SK-N-SH (cell line): ENCODE measurements around the gene PTPRK. TPM values are rescaled to one million over a fixed set of nuclear protein-coding genes. Genes with fewer than 3 reads are reported as not detected.

Experiments used
- CTCF ChIA-PET: fragments of 300-600, 350-600 bp; formaldehyde crosslinking; extraction: SDS; loops from one replicate; lab custom pipeline; 2021; lab: Yijun Ruan, JAX
- POLR2A ChIA-PET: fragments of 350-600 bp; sonication (Branson Sonifier 250); formaldehyde crosslinking; extraction: SDS; loops from one replicate; lab custom pipeline; 2020; ENCODE audit warnings: antibody characterized with exemption, inconsistent platforms; lab: Yijun Ruan, JAX
- DNase-seq: peaks from one replicate; pipeline ENCODE4 v3.0.0; 2012
- H2AFZ ChIP-seq: fragments of 200-600 bp; sonication (generic); 2 replicates; pipeline ENCODE4 v1.8.1; 2016; ENCODE audit warnings: antibody characterized with exemption, mild to moderate bottlenecking, low read depth
- H3F3A ChIP-seq: fragments of 200-600 bp; sonication (generic); replicated peaks from 2 replicates; pipeline ENCODE3; 2016; ENCODE audit warnings: antibody characterized with exemption, mild to moderate bottlenecking; ENCODE audit not compliant: insufficient read depth
- H3K27ac ChIP-seq, 2 experiments: fragments of 200-500 bp in 1 of 2; fragments of 200-600 bp in 1 of 2; sonication (Bioruptor generic) in 1 of 2; sonication (generic), shearing (Covaris generic) in 1 of 2; 2 replicates each; pipeline versions ENCODE4 v1.5.1 to v1.6.1; 2014 to 2016; ENCODE audit warnings: low read depth in 2 of 2, inconsistent platforms in 1 of 2, low read length in 1 of 2, mild to moderate bottlenecking in 1 of 2, mixed read lengths in 1 of 2
- H3K27me3 ChIP-seq: fragments of 200-600 bp; sonication (generic), shearing (Covaris generic); 2 replicates; pipeline ENCODE4 v1.6.1; 2016; ENCODE audit warnings: mixed run types; ENCODE audit not compliant: insufficient read depth
- H3K36me3 ChIP-seq, 2 experiments: fragments of 200-500 bp in 1 of 2; fragments of 200-600 bp in 1 of 2; sonication (Bioruptor generic) in 1 of 2; sonication (generic) in 1 of 2; replicated peaks in 1 of 2; 2 replicates each; pipeline versions ENCODE3 to v1.5.1; 2014 to 2016; ENCODE audit warnings: low read length in 1 of 2, mild to moderate bottlenecking in 1 of 2; ENCODE audit not compliant: insufficient read depth in 2 of 2, control insufficient read depth in 1 of 2
- H3K4me1 ChIP-seq, 2 experiments: fragments of 200-500 bp in 1 of 2; fragments of 200-600 bp in 1 of 2; sonication (Bioruptor generic) in 1 of 2; sonication (generic), shearing (Covaris generic) in 1 of 2; 2 replicates each; pipeline versions ENCODE4 v1.5.1 to v1.6.1; 2014 to 2016; ENCODE audit warnings: low read depth in 1 of 2, low read length in 1 of 2, mixed run types in 1 of 2; ENCODE audit not compliant: insufficient read depth in 2 of 2, control insufficient read depth in 1 of 2
- H3K4me2 ChIP-seq: fragments of 200-600 bp; sonication (generic), shearing (Covaris generic); 2 replicates; pipeline ENCODE4 v1.6.1; 2017; ENCODE audit warnings: mixed run types
- H3K4me3 ChIP-seq, 2 experiments: fragments of 200-500 bp in 1 of 2; fragments of 200-600 bp in 1 of 2; sonication (Bioruptor generic) in 1 of 2; sonication (generic), shearing (Covaris generic) in 1 of 2; 2 replicates each; pipeline versions ENCODE4 v1.5.1 to v1.8.1; 2014 to 2016; ENCODE audit warnings: low read depth in 2 of 2, inconsistent platforms in 1 of 2, low read length in 1 of 2, mild to moderate bottlenecking in 1 of 2, mixed read lengths in 1 of 2, moderate library complexity in 1 of 2
- H3K79me2 ChIP-seq: fragments of 200-600 bp; sonication (generic); 2 replicates; pipeline ENCODE4 v1.8.1; 2017; ENCODE audit warnings: mild to moderate bottlenecking; ENCODE audit not compliant: insufficient read depth
- H3K9ac ChIP-seq: fragments of 200-600 bp; sonication (generic); 2 replicates; pipeline ENCODE4 v1.6.1; 2017; ENCODE audit warnings: mixed run types
- H3K9me2 ChIP-seq: fragments of 200-600 bp; sonication (generic); 2 replicates; pipeline ENCODE4 v1.6.1; 2017; ENCODE audit warnings: mixed run types
- H3K9me3 ChIP-seq: fragments of 200-600 bp; sonication (generic); 2 replicates; pipeline ENCODE4 v1.6.1; 2017; ENCODE audit warnings: mixed run types, mild to moderate bottlenecking, moderate library complexity
- H4K20me1 ChIP-seq: fragments of 200-600 bp; sonication (generic); 2 replicates; pipeline ENCODE4 v1.6.1; 2017; ENCODE audit warnings: mild to moderate bottlenecking, mixed run types; ENCODE audit not compliant: insufficient read depth
- CHD2 ChIP-seq: fragments of 150-350 bp; IDR thresholded peaks from 2 replicates; pipeline ENCODE4 v1.6.1; 2018; ENCODE audit warnings: low read length; ENCODE audit not compliant: partially characterized antibody
- ELF1 ChIP-seq: IDR thresholded peaks from 2 replicates; pipeline ENCODE4 v1.4.0; 2012
- EP300 ChIP-seq, 2 experiments: IDR thresholded peaks; 2 replicates each; pipeline versions ENCODE4 v1.4.0 to v1.6.1; 2012; ENCODE audit warnings: borderline replicate concordance in 1 of 2, low read depth in 1 of 2, low read length in 1 of 2
- EZH2phosphoT487 ChIP-seq: fragments of 200-600 bp; sonication (generic); IDR thresholded peaks from 2 replicates; pipeline ENCODE4 v1.6.1; 2017; ENCODE audit warnings: low read depth, mixed run types, mild to moderate bottlenecking, antibody characterized with exemption, moderate library complexity, borderline replicate concordance
- FOXJ3 ChIP-seq: sonication (generic); formaldehyde crosslinking; IDR thresholded peaks from 2 replicates; pipeline ENCODE4 v1.5.1; 2020; ENCODE audit warnings: mild to moderate bottlenecking, missing genetic modification reagents
- GABPA ChIP-seq: IDR thresholded peaks from 2 replicates; pipeline ENCODE4 v1.4.0; 2012; ENCODE audit warnings: low read depth, mild to moderate bottlenecking
- GATA2 ChIP-seq: sonication (generic); formaldehyde crosslinking; IDR thresholded peaks from 2 replicates; pipeline ENCODE4 v1.5.0; 2020; ENCODE audit warnings: mild to moderate bottlenecking, missing genetic modification reagents
- MEF2A ChIP-seq: IDR thresholded peaks from 2 replicates; pipeline ENCODE4 v1.4.0; 2012; ENCODE audit warnings: low read depth, borderline replicate concordance
- NFIC ChIP-seq: IDR thresholded peaks from 2 replicates; pipeline ENCODE4 v1.4.0; 2012; ENCODE audit warnings: borderline replicate concordance
- POLR2AphosphoS5 ChIP-seq: IDR thresholded peaks from 2 replicates; pipeline ENCODE4 v1.6.1; 2012; ENCODE audit warnings: low read depth, low read length
- SIN3A ChIP-seq: IDR thresholded peaks from 2 replicates; pipeline ENCODE4 v1.6.1; 2012; ENCODE audit warnings: low read depth, mild to moderate bottlenecking, low read length, moderate library complexity, borderline replicate concordance
- SMC3 ChIP-seq: IDR thresholded peaks from 2 replicates; pipeline ENCODE4 v1.6.1; 2012; ENCODE audit warnings: low read depth, low read length, improper control_type of control experiment
- TAF1 ChIP-seq: IDR thresholded peaks from 2 replicates; pipeline ENCODE4 v1.6.1; 2012; ENCODE audit warnings: low read depth, mild to moderate bottlenecking, low read length, moderate library complexity, borderline replicate concordance
- USF2 ChIP-seq: fragments of 150-350 bp; IDR thresholded peaks from 2 replicates; pipeline ENCODE4 v1.6.1; 2017; ENCODE audit warnings: antibody characterized with exemption, low read length, low read depth, borderline replicate concordance
- WGBS: methylation state at CpG from one replicate; pipeline ENCODE4 v1.1.6; 2017; ENCODE audit warnings: low lambda C conversion rate; 5-methylcytosine and 5-hydroxymethylcytosine counted together
- polyA plus RNA-seq, 3 experiments: library from polyadenylated mRNA; depleted of rRNA; stranded (reverse); fragments of >200 nt; gene quantifications; 2 replicates each; pipeline ENCODE4 v1.2.3, GENCODE V29; 2012
- TF ChIP-seq, protein P1 (sequence below): fragments of 200-600 bp; sonication (generic); IDR thresholded peaks from 2 replicates; pipeline ENCODE4 v1.6.1; 2017; ENCODE audit warnings: antibody characterized with exemption, mild to moderate bottlenecking, moderate library complexity
- TF ChIP-seq, protein P2 (sequence below): IDR thresholded peaks from 2 replicates; pipeline ENCODE4 v1.6.1; 2012; ENCODE audit warnings: mild to moderate bottlenecking, low read depth, low read length, moderate library complexity

PTPRK gene
- polyA plus RNA-seq, 1 of the 3 experiments (the other 2 are of a cell fraction), result 9.5 TPM

DNA sequence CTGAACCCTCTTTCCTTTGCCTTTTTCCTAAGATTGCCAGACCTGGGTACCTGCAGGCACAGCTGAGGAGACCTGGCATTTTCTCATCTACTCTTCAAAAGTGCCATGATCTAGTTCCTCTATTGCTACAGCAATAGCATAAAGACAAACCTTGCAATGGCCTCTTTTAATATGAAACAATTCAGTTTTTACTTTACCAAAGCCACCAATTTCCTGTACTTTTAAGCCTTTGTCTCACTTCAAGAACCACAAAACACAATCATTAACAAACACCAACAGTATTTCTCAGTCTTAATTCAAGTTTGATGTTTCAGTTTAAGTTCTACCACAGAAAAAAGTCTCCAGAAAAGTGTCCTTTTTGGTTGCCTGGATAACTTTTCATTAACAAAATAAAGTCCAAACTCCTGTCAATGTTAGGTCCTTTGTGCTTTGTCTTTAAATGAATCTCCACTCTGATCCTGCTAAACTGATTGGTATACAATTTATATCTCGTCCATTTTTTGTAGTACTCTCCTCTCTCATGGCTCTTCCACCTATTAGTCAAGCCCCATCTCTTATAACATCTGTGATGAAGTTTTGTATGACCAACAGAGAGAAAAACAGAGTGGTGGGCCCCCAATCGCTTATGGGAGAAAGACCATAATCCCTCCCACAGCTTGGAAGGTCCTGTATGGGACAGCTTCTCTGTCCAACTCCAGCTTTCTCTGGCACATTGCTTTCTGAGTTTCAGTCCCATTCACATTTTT is 569.1 kb downstream of the PTPRK start:
- H3K4me2 ChIP-seq, result no peak overlapping the region
- TF ChIP-seq SIN3A, result no peak
- TF ChIP-seq POLR2AphosphoS5, result no peak
- TF ChIP-seq MEF2A, result no peak
- TF ChIP-seq USF2, result no peak
- TF ChIP-seq, protein P1, sequence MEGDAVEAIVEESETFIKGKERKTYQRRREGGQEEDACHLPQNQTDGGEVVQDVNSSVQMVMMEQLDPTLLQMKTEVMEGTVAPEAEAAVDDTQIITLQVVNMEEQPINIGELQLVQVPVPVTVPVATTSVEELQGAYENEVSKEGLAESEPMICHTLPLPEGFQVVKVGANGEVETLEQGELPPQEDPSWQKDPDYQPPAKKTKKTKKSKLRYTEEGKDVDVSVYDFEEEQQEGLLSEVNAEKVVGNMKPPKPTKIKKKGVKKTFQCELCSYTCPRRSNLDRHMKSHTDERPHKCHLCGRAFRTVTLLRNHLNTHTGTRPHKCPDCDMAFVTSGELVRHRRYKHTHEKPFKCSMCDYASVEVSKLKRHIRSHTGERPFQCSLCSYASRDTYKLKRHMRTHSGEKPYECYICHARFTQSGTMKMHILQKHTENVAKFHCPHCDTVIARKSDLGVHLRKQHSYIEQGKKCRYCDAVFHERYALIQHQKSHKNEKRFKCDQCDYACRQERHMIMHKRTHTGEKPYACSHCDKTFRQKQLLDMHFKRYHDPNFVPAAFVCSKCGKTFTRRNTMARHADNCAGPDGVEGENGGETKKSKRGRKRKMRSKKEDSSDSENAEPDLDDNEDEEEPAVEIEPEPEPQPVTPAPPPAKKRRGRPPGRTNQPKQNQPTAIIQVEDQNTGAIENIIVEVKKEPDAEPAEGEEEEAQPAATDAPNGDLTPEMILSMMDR, result no peak
- TF ChIP-seq EP300 (IDR thresholded peaks at IDR 0.05; ENCODE audit: borderline replicate concordance in 1 of 2, low read depth in 1 of 2, low read length in 1 of 2), result no peak
- TF ChIP-seq ELF1, result no peak
- no peak for TF ChIP-seq SMC3
- no peak for TF ChIP-seq EZH2phosphoT487
- TF ChIP-seq, protein P2, sequence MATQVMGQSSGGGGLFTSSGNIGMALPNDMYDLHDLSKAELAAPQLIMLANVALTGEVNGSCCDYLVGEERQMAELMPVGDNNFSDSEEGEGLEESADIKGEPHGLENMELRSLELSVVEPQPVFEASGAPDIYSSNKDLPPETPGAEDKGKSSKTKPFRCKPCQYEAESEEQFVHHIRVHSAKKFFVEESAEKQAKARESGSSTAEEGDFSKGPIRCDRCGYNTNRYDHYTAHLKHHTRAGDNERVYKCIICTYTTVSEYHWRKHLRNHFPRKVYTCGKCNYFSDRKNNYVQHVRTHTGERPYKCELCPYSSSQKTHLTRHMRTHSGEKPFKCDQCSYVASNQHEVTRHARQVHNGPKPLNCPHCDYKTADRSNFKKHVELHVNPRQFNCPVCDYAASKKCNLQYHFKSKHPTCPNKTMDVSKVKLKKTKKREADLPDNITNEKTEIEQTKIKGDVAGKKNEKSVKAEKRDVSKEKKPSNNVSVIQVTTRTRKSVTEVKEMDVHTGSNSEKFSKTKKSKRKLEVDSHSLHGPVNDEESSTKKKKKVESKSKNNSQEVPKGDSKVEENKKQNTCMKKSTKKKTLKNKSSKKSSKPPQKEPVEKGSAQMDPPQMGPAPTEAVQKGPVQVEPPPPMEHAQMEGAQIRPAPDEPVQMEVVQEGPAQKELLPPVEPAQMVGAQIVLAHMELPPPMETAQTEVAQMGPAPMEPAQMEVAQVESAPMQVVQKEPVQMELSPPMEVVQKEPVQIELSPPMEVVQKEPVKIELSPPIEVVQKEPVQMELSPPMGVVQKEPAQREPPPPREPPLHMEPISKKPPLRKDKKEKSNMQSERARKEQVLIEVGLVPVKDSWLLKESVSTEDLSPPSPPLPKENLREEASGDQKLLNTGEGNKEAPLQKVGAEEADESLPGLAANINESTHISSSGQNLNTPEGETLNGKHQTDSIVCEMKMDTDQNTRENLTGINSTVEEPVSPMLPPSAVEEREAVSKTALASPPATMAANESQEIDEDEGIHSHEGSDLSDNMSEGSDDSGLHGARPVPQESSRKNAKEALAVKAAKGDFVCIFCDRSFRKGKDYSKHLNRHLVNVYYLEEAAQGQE, result no peak
- TF ChIP-seq GABPA, result no peak
- TF ChIP-seq FOXJ3, result no peak
- no peak for TF ChIP-seq CHD2
- no peak for TF ChIP-seq GATA2 (CRISPR knock-in tag)
- no peak for TF ChIP-seq NFIC
- TF ChIP-seq TAF1, result no peak
- no peaks in the 10 kb centered on the region for H3K27me3 ChIP-seq
- no peak overlapping the region for H2AFZ ChIP-seq
- H3K9ac ChIP-seq, result no peak overlapping the region
- 62% methylated on average over 2 of the region's 2 CpGs for WGBS
- no peaks in the 10 kb centered on the region; the same call in 1 of the 2 replicates for H3K9me3 ChIP-seq
- H3F3A ChIP-seq, result peaks cover 3% of the 10 kb centered on the region
- no peaks in the 10 kb centered on the region for H3K36me3 ChIP-seq
- no peaks in the 10 kb centered on the region for H3K9me2 ChIP-seq
- no peak overlapping the region for H3K27ac ChIP-seq
- ChIA-PET CTCF (no interaction called here), POLR2A (no interaction called here)
- no peaks in the 10 kb centered on the region for H3K79me2 ChIP-seq
- DNase-seq, result no peak
- H4K20me1 ChIP-seq, result no peaks in the 10 kb centered on the region
- no peaks in the 10 kb centered on the region for H3K4me1 ChIP-seq
- no peak overlapping the region for H3K4me3 ChIP-seq
